HG03565 (cell line): Measurements from ENCODE around the gene ARHGDIB.

Experiments
- ATAC-seq: cut with Tn5 transposase; IDR thresholded peaks from one replicate; pipeline ENCODE4 v1.9.1; 2021; ENCODE audit warnings: mild to moderate bottlenecking, moderate library complexity; ENCODE audit not compliant: unreplicated experiment

Gene ARHGDIB

DNA sequence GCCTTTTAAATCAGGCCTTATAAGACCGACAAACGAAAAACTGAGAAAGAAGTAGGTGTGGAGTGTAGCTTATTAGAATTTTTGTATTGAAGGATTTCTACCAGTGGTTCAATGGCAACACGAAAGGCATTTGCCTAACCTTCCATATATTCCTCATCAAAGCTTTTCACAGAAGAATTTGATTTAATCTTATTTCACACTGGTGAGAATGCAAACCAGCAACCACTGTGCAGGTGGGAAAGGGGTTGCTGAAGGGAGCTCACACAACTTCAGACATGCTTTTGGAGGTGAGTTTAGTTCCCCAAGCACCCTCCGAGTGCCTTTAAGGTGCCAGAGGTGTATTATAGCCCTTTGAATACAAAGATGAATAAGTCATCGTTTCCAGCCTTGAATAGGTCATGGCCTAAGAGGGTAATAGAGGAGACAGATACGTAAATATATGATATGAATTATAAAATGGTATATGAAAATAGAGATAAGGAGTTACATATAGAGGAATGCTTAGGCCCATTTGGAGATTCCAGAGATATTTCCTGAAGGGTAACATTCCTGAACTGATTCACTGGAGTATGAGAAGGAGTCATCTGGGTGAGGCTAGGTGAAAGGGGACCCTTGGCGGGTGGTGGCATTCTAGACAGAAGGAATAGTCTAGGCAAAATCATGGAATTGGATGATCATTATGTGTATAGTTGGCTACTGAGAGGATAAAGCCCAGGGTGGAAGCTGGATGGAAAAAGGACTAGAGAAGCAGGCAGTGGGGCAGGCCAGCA lies 29.4 kb downstream of the ARHGDIB start:
- ATAC-seq = no peak

GRCh38 chr12:14931359-14931758 lies 30.0 kb downstream of the ARHGDIB start:
- no peak for ATAC-seq

GRCh38 chr12:14930299-14930698 lies 31.1 kb downstream of the ARHGDIB start:
- ATAC-seq = no peak

GRCh38 chr12:14928931-14929330 lies 32.5 kb downstream of the ARHGDIB start:
- ATAC-seq = no peak

DNA sequence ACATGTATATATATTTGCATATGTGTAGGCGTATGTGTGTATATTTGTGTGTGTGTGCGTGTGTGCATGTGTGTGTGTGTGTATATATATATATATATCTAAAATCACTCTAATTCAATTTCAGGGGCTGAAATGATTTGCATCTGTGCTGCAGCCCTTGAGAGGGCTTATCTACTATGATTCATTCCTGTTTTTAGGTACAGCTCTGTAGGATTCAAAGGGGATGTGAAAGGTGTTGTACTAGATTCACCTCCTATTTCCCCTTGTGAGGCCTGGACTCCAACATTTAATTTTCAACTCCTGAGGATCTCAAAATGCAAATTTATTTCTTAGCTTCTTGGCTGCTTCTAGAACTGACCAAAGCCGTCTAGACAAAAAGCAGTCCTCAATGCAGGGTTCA lies 34.1 kb downstream of the ARHGDIB start:
- ATAC-seq = no peak

DNA sequence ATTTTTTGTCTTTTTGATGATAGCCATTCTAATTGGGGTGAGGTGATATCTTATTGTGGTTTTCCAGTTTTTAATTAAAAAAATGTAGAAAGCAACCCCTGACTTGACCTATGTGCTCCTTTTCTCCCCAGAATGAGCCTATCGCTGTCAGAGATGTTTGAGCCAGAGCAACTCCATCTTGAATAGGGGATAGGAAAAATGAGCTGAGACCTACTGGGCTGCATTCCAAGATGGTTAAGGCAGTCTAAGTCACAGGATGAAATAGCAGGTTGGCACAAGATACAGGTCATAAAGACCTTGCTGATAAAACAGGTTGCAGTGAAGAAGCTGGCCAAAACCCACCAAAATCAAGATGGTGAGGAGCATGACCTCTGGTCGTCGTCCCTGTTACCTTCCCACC lies 36.9 kb downstream of the ARHGDIB start:
- ATAC-seq = no peak

DNA sequence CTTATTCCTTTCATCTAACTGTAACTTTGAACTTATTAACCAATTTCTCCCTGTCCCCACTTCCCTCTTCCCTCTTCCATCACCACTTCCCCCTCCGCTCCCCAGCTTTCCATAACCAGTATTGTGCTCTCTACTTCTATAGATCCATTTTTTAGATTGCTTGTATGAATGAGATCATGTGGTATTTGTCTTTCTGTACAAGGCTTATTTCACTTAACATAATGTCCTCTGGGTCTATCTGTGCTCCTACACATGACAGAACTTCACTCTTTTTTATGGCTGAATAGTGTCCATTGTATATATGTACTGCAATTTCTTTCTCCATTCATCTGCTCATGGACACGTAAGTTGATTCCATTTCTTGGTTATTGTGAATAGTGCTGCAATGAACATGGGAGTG lies 37.5 kb downstream of the ARHGDIB start:
- ATAC-seq = no peak

- ATAC-seq = peak; percentile 43
These were observed 40.2 kb downstream of the ARHGDIB start for GRCh38 chr12:14921218-14921617.

- peak; percentile 72 for ATAC-seq
These were observed 40.8 kb downstream of the ARHGDIB start for GRCh38 chr12:14920475-14921126.

DNA sequence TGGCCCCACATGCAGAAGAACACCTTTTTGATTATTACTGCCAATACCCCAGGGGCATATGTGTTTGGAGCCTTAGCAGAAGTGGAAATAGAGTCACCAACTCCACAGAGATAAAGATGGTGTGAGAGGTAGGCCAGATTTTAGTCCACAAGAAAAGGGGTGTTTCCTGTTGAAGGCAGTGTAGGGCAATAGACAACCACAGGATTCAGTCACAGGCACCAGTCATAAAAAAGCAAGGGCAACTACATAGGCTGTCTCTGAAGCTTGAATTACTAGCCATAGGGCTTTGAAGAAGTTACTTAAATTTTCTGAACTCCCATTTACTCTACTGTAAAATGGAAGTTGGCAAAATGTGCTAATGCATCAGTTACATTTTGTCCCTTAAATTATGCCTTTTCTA lies 41.9 kb downstream of the ARHGDIB start:
- ATAC-seq = no peak

- no peak for ATAC-seq
These were observed 45.7 kb downstream of the ARHGDIB start for GRCh38 chr12:14915736-14916135.

- ATAC-seq = no peak
These were observed 48.0 kb downstream of the ARHGDIB start for GRCh38 chr12:14913381-14913781.

DNA sequence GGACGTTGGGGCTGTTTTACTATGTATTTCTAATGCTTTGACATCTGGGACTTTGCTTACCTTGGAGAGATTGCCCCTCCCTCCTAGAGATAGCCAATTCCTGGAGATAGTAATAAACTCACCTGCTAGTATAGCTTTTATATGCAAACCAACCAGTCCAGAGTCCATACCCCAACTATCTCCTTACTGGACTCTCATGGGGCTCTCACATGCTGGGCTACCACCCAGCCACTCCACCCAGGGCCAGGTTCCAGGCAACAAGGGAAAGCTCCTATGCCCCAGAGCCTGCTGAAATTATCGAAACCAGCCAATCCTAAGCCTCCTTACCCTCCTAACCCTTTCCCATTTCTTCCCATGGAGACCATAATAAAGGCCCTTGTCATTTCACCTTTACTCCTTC lies 50.3 kb downstream of the ARHGDIB start:
- ATAC-seq = no peak

DNA sequence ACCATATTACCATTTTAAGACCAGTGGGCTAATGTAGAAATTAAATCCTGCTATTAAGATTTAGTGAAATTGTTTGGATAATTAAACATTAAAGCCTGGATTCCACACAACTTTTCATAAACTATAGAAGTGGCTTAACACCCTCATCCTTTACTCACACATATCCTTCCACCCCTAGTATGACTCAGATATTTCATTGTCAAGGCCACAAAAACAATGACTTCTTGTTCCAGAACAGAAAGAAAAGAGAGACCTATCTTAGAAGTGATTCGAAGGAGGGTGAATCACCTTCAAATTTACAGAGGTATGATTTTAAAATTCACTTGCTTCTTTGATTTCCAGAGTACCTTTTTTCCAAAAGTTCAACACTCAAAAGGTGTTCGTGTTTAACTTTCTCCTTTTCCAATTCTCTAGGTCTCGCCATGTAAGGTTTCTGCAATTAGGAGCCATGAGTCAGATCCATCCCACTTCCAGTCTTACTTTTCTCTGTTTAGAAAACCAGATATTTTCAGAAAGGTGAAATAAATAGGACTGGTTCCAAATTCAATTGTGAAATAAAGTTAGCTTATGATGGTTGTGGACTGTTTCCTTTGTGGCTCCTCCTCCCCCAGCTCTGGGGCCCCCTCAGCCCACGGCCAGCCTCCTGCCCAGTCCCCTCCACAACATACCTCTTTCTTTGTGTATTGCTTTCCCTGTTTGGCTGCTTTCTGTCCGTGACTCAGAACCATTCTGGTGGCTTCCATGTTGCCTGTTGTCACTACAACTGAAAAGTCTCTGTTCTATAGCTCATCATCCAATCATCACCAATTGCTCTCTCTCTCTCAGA lies 51.1 kb downstream of the ARHGDIB start:
- ATAC-seq = no peak

GRCh38 chr12:14907953-14908352 lies 53.4 kb downstream of the ARHGDIB start:
- no peak for ATAC-seq

DNA sequence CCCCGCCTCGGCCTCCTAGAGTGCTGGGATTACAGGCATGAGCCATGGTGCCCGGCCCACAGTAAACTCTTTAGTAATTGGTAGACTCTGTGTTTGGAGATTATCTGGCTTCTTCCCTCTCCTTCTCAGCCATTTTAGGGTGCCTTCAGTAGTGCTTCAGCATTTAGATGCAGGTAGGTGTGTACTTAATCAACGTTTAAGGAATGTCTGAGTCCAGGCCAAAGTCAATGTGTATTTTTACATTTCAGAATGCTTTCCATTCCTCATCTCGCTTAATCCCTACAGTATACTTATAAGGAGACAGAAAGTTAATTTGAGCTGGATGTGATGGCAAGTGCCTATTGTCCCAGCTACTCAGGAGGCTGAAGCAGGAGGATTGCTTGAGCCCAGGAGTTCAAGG lies 55.3 kb downstream of the ARHGDIB start:
- no peak for ATAC-seq

DNA sequence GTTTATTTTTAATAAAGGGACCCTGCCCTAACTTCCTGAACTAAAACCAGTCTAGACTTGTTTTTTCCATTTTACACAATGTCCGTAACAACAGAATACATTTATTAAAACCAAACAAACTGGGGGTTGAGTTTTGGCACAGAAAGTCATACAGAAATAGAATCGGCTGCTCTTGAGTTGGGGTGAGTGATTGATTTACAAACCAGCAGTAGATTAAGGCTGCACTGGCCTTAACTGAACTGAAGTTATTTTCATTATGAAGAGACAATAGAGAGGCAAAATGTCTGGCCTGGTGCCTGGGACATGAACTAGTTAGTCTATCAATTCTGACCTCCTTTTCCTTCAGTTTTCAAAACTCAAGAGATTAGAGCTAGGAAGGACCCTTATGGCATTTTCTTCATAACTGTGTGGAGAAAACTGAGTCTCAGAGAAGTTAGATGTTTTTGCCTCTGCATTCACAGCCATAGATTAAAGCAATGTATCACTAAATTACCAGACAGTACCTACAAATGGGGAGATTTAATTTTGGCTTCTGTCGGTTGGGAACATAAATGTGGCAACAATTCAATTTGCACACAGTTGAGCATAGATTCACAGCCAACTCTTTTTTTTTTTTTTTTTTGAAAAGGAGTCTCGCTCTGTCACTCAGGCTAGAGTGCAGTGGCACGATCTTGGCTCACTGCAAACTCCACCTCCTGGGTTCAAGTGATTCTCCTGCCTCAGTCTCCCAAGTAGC lies 56.0 kb downstream of the ARHGDIB start:
- no peak for ATAC-seq

DNA sequence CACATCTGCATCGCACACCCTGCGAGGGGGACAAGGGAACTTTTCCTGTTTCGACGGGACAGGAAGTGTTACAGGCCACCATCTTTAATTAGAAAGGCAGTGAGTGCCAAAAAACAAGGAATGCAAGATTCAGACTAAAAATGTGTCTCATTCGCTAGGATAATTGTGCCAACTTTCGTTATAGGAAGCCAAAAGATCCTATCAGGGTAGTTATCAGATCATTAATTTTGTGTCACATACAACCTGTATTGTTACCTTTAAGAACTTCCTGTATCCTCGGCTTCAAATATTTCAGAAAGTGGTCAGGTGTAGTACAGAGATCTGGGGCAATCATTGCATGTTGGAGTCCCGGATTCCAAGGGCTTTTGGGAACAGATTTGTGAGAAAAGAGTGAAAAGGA lies 56.5 kb downstream of the ARHGDIB start:
- ATAC-seq = no peak

DNA sequence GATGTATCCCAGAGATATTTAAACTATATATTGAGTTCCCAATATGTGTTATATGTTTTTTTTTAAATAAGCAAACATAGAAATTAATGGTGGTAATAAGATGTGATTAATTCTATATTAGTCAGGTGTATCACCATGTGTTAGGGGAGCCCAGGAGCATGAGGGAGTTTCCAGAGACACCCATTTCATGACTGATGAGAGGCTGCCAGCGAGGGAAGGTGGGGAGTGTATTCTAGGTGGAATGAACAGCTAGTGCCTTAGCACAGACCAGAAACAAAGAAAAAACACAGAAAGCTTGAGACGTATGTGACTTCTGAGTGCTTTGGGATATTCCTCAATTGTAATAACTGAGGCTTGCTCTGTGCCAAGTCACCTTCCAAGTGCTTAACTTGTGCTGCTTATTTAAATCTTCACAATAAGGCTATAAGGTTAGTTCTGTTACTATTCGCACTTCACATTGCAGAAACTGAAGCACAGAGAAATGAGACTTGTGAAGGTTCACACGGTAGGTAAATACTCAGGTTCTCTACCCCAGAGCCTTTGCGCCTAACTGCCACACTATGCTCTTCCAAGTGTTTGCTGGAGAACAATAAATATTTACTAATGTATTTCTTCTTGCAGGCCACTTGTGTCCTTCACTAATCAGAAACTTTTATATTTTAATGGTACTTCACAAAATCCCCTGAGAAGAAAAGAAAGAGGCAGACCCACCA lies 57.9 kb downstream of the ARHGDIB start:
- ATAC-seq = no peak

GRCh38 chr12:14902465-14902864 lies 58.9 kb downstream of the ARHGDIB start:
- no peak for ATAC-seq

GRCh38 chr12:14901228-14901562 lies 60.2 kb downstream of the ARHGDIB start:
- ATAC-seq = no peak
